HepG2 (cell line): ENCODE results near the gene DGCR6L. TPM values are rescaled to one million over a fixed set of nuclear protein-coding genes. Genes with fewer than 3 reads are reported as not detected.

Experiments used
- ARHGAP35 ChIP-seq: sonication (generic); formaldehyde crosslinking; IDR thresholded peaks from 2 replicates; pipeline ENCODE4 v1.9.0; 2022; ENCODE audit warnings: mild to moderate bottlenecking, inconsistent platforms, moderate library complexity, missing genetic modification reagents, borderline replicate concordance
- MED13 ChIP-seq: sonication (generic); formaldehyde crosslinking; IDR thresholded peaks from 2 replicates; pipeline ENCODE4 v1.5.0; 2020; ENCODE audit warnings: missing genetic modification reagents
- TEAD2 ChIP-seq: sonication (generic); formaldehyde crosslinking; IDR thresholded peaks from 2 replicates; pipeline ENCODE4 v1.9.0; 2021; ENCODE audit warnings: missing genetic modification reagents
- ZNF230 ChIP-seq: sonication (generic); formaldehyde crosslinking; IDR thresholded peaks from 2 replicates; pipeline ENCODE4 v1.4.0; 2020; ENCODE audit warnings: mild to moderate bottlenecking, missing genetic modification reagents
- ZNF761 ChIP-seq: sonication (generic); formaldehyde crosslinking; conservative IDR thresholded peaks from 2 replicates; pipeline ENCODE4 v1.4.0; 2020; ENCODE audit warnings: mild to moderate bottlenecking, missing genetic modification reagents
- polyA plus RNA-seq, 8 experiments: library from polyadenylated mRNA; depleted of rRNA in 3 of 8; stranded (reverse) in 7 of 8; unstranded in 1 of 8; fragments of >200 nt; fragmentation: Illumina TruSeq in 4 of 8; extraction: Trizol in 4 of 8; gene quantifications; 2 replicates each; pipeline versions ENCODE4 v1.2.1 to v1.2.3, GENCODE V29; 2011 to 2016; ENCODE audit warnings: low read depth in 4 of 8, missing spikeins in 1 of 8, mixed read lengths in 1 of 8; ENCODE audit not compliant: insufficient read depth in 1 of 8
- total RNA-seq, 5 experiments: library from RNA; depleted of rRNA; stranded (reverse); fragments of >200 nt; fragmentation: Illumina TruSeq; extraction: Trizol; gene quantifications; 2 replicates each; pipeline ENCODE4 v1.2.3, GENCODE V29; 2016; ENCODE audit warnings: low read depth in 1 of 5
- TF ChIP-seq, protein P1 (sequence below): sonication (generic); formaldehyde crosslinking; IDR thresholded peaks from 2 replicates; pipeline ENCODE4 v1.4.0; 2020; ENCODE audit warnings: mild to moderate bottlenecking, missing genetic modification reagents
- TF ChIP-seq, protein P2 (sequence below): sonication (generic); formaldehyde crosslinking; IDR thresholded peaks from 2 replicates; pipeline ENCODE4 v1.5.0; 2020; ENCODE audit warnings: mild to moderate bottlenecking, missing genetic modification reagents, borderline replicate concordance
- TF ChIP-seq, protein P3 (sequence below): sonication (generic); formaldehyde crosslinking; IDR thresholded peaks from 2 replicates; pipeline ENCODE4 v1.5.1; 2020; ENCODE audit warnings: missing genetic modification reagents, mild to moderate bottlenecking, borderline replicate concordance
- TF ChIP-seq, protein P4 (sequence below): sonication (generic); formaldehyde crosslinking; IDR thresholded peaks from 2 replicates; pipeline ENCODE4; 2020; ENCODE audit warnings: missing genetic modification reagents, mild to moderate bottlenecking, borderline replicate concordance

Gene DGCR6L
- total and polyA plus RNA-seq, 2 of the 13 experiments (the other 11 are each of a cell fraction or from before 2014, with no cell fraction given) = 17.5 to 35.3 TPM

DNA sequence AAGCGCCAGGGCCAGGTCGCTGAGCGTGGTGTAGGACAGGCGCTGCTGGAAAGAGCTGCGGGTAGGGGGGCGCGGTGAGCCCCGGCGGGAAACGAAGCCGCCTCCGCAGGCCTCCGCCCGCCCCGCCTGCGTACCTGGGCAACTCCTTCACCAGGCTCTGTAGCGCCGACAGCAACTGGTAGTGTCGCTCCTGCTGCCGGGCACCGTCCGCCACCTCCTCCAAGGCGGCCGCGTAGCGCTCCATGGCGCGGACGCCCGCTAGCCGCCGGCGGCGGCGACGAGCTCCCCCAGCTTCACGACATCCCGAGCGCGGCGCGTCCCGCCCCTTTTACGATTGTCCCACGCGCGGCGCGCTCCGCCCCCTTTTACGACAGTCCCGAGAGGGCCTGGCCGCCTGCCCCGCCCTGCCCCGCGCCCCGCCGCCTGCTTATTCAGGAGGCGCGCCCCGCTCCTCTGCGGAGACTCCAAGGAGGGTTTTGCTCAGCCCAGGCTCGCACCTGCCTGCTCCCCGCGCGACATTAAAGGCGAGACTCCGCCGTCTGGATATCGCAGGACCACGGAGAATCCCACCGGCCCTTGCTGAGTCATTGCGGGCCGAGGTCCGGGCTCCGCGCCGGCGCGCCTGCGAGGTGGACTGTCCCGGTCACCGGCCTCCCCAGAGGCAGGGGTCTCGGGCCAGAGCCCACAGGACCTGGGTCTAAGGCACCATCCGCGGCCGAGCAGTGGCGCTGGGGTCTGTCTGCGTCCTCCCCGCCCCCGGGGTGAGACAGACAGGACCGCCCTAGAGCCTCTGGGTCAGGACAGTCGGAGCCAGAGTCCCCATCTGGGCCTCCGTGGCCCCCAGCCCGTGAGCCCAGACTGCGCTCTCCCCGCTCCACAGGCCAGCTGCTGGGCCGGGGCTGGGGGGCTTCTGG is at the start of gene DGCR6L (continued):
- TF ChIP-seq, protein P1, sequence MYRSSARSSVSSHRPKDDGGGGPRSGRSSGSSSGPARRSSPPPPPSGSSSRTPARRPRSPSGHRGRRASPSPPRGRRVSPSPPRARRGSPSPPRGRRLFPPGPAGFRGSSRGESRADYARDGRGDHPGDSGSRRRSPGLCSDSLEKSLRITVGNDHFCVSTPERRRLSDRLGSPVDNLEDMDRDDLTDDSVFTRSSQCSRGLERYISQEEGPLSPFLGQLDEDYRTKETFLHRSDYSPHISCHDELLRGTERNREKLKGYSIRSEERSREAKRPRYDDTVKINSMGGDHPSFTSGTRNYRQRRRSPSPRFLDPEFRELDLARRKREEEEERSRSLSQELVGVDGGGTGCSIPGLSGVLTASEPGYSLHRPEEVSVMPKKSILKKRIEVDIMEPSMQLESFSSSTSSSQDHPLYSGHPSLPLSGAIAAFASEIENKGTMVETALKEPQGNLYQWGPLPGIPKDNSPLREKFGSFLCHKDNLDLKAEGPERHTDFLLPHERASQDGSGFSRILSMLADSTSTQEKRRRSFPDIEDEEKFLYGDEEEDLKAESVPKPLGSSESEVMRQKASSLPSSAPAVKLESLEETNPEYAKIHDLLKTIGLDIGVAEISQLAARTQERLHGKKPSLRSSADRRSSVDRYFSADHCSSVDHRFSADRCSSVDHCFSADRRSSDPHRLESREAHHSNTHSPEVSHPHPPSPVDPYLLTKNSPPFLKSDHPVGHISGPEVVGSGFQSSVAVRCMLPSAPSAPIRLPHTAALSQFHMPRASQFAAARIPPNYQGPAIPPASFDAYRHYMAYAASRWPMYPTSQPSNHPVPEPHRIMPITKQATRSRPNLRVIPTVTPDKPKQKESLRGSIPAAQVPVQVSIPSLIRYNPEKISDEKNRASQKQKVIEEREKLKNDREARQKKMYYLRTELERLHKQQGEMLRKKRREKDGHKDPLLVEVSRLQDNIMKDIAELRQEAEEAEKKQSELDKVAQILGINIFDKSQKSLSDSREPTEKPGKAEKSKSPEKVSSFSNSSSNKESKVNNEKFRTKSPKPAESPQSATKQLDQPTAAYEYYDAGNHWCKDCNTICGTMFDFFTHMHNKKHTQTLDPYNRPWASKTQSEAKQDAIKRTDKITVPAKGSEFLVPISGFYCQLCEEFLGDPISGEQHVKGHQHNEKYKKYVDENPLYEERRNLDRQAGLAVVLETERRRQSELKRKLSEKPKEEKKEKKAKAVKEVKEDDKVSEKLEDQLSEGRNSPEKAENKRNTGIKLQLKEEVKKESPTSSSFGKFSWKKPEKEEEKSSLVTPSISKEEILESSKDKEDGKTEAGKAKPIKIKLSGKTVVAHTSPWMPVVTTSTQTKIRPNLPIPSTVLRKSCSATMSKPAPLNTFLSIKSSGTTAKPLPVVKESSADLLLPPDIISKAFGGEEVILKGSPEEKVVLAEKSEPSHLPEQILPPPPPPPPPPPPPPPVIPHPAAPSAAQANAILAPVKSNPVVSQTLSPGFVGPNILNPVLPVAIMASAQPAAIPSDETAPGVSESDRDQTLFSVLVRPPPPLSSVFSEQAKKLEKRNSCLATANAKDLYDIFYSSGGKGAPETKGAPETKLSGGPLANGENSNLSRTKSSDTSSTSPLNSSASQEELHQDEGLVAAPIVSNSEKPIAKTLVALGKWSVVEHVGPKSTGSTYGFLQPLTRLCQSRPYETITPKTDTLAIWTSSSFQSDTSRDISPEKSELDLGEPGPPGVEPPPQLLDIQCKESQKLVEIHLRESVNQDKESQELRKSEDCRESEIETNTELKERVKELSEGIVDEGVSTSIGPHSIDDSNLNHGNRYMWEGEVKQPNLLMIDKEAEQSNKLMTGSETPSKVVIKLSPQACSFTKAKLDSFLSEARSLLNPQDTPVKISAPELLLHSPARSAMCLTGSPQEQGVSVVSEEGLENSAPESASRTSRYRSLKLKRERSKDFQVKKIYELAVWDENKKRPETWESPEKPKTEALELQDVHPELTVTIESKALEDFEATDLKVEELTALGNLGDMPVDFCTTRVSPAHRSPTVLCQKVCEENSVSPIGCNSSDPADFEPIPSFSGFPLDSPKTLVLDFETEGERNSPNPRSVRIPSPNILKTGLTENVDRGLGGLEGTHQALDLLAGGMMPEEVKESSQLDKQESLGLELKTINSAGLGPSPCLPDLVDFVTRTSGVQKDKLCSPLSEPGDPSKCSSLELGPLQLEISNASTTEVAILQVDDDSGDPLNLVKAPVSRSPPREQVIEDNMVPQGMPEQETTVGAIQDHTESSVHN (CRISPR knock-in tag) = no peak
- peak; percentile 24; the same call in 1 of the 2 replicates for TF ChIP-seq ZNF761 (CRISPR knock-in tag)
- TF ChIP-seq, protein P2, sequence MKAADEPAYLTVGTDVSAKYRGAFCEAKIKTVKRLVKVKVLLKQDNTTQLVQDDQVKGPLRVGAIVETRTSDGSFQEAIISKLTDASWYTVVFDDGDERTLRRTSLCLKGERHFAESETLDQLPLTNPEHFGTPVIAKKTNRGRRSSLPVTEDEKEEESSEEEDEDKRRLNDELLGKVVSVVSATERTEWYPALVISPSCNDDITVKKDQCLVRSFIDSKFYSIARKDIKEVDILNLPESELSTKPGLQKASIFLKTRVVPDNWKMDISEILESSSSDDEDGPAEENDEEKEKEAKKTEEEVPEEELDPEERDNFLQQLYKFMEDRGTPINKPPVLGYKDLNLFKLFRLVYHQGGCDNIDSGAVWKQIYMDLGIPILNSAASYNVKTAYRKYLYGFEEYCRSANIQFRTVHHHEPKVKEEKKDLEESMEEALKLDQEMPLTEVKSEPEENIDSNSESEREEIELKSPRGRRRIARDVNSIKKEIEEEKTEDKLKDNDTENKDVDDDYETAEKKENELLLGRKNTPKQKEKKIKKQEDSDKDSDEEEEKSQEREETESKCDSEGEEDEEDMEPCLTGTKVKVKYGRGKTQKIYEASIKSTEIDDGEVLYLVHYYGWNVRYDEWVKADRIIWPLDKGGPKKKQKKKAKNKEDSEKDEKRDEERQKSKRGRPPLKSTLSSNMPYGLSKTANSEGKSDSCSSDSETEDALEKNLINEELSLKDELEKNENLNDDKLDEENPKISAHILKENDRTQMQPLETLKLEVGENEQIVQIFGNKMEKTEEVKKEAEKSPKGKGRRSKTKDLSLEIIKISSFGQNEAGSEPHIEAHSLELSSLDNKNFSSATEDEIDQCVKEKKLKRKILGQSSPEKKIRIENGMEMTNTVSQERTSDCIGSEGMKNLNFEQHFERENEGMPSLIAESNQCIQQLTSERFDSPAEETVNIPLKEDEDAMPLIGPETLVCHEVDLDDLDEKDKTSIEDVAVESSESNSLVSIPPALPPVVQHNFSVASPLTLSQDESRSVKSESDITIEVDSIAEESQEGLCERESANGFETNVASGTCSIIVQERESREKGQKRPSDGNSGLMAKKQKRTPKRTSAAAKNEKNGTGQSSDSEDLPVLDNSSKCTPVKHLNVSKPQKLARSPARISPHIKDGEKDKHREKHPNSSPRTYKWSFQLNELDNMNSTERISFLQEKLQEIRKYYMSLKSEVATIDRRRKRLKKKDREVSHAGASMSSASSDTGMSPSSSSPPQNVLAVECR (CRISPR knock-in tag) = peak; percentile 85
- peak; percentile 66 for TF ChIP-seq ZNF230 (CRISPR knock-in tag)
- no peak for TF ChIP-seq ARHGAP35 (CRISPR knock-in tag)
- peak; percentile 37; the same call in 1 of the 2 replicates for TF ChIP-seq MED13 (CRISPR knock-in tag)
- no peak for TF ChIP-seq TEAD2
- TF ChIP-seq, protein P3, sequence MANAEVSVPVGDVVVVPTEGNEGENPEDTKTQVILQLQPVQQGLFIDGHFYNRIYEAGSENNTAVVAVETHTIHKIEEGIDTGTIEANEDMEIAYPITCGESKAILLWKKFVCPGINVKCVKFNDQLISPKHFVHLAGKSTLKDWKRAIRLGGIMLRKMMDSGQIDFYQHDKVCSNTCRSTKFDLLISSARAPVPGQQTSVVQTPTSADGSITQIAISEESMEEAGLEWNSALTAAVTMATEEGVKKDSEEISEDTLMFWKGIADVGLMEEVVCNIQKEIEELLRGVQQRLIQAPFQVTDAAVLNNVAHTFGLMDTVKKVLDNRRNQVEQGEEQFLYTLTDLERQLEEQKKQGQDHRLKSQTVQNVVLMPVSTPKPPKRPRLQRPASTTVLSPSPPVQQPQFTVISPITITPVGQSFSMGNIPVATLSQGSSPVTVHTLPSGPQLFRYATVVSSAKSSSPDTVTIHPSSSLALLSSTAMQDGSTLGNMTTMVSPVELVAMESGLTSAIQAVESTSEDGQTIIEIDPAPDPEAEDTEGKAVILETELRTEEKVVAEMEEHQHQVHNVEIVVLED (CRISPR knock-in tag) = peak; percentile 83
- TF ChIP-seq, protein P4, sequence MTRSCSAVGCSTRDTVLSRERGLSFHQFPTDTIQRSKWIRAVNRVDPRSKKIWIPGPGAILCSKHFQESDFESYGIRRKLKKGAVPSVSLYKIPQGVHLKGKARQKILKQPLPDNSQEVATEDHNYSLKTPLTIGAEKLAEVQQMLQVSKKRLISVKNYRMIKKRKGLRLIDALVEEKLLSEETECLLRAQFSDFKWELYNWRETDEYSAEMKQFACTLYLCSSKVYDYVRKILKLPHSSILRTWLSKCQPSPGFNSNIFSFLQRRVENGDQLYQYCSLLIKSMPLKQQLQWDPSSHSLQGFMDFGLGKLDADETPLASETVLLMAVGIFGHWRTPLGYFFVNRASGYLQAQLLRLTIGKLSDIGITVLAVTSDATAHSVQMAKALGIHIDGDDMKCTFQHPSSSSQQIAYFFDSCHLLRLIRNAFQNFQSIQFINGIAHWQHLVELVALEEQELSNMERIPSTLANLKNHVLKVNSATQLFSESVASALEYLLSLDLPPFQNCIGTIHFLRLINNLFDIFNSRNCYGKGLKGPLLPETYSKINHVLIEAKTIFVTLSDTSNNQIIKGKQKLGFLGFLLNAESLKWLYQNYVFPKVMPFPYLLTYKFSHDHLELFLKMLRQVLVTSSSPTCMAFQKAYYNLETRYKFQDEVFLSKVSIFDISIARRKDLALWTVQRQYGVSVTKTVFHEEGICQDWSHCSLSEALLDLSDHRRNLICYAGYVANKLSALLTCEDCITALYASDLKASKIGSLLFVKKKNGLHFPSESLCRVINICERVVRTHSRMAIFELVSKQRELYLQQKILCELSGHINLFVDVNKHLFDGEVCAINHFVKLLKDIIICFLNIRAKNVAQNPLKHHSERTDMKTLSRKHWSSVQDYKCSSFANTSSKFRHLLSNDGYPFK (CRISPR knock-in tag) = no peak
